A549 treated with AZD9567 at 1 μM for 4 hours (cell line): ENCODE measurements around the gene MYL2. TPM values are rescaled to one million over a fixed set of nuclear protein-coding genes. Genes with fewer than 3 reads are reported as not detected.

Source experiments
- total RNA-seq: library from RNA; stranded (reverse); fragments of 200-300 nt; extraction: Qiagen RNA extraction; gene quantifications from 5 replicates; pipeline ENCODE4 v1.2.3, GENCODE V29; 2022; ENCODE audit not compliant: insufficient read depth

MYL2 gene
- 0.35 to 0.70 TPM (median 0.43 TPM) in 4 of 5 replicates, not detected in the other for total RNA-seq

GRCh38 chr12:110920324-110920910 is at the start of gene MYL2:
TSS of gene MYL2 (minus strand) at chr12:110920579. CDS start at chr12:110920529, 50 bp downstream.

Other genes with a start within 250 kb of the MYL2 start
- gene HVCN1, start 231.5 kb downstream of the MYL2 start, total RNA-seq, result 0.69 to 0.88 TPM (median 0.77 TPM) in 4 of 5 replicates, not detected in the other
- gene PPP1CC, start 177.7 kb downstream of the MYL2 start, total RNA-seq, result 144 to 157 TPM (median 146 TPM) in 5 replicates
- gene CCDC63, start 73.6 kb downstream of the MYL2 start, total RNA-seq, result 0.05 TPM in 1 of 5 replicates, not detected in the others
- 0.14 to 0.31 TPM (median 0.18 TPM) in 4 of 5 replicates, not detected in the other for gene CUX2, start 113.6 kb upstream of the MYL2 start, total RNA-seq